H9 (cell line): Measurements from ENCODE around the gene ZNF346. TPM values are rescaled to one million over a fixed set of nuclear protein-coding genes. Genes with fewer than 3 reads are reported as not detected.

Experiments
- DNase-seq: peaks from one replicate; pipeline ENCODE4 v3.0.0-alpha.2; 2017
- H2AFZ ChIP-seq: one replicate; pipeline ENCODE4 v1.6.1; 2013; ENCODE audit warnings: mild to moderate bottlenecking, low read length, control low read depth, moderate library complexity
- H2AK5ac ChIP-seq: 2 replicates; pipeline ENCODE4 v1.6.1; 2013; ENCODE audit warnings: low read length, control low read depth, mixed read lengths; ENCODE audit not compliant: insufficient read length
- H2BK120ac ChIP-seq: one replicate; pipeline ENCODE4 v1.6.1; 2013; ENCODE audit warnings: low read depth, mild to moderate bottlenecking, low read length, control low read depth, inconsistent platforms; ENCODE audit not compliant: poor library complexity, severe bottlenecking
- H2BK12ac ChIP-seq: 2 replicates; pipeline ENCODE4 v1.6.1; 2013; ENCODE audit warnings: low read length, control low read depth, mixed read lengths, low read depth; ENCODE audit not compliant: insufficient read length
- H2BK15ac ChIP-seq: 2 replicates; pipeline ENCODE4 v1.6.1; 2013; ENCODE audit warnings: low read depth, low read length, control low read depth
- H2BK20ac ChIP-seq: one replicate; pipeline ENCODE4 v1.6.1; 2013; ENCODE audit warnings: low read depth, mild to moderate bottlenecking, low read length, control low read depth, inconsistent platforms; ENCODE audit not compliant: poor library complexity, severe bottlenecking
- H2BK5ac ChIP-seq: 2 replicates; pipeline ENCODE4 v1.6.1; 2013; ENCODE audit warnings: low read length, control low read depth, mixed read lengths; ENCODE audit not compliant: insufficient read length
- H3K14ac ChIP-seq: 2 replicates; pipeline ENCODE4 v1.6.1; 2013; ENCODE audit warnings: low read length, control low read depth; ENCODE audit not compliant: insufficient read depth
- H3K18ac ChIP-seq: 2 replicates; pipeline ENCODE4 v1.6.1; 2013; ENCODE audit warnings: low read depth, mild to moderate bottlenecking, mixed read lengths, low read length, control low read depth; ENCODE audit not compliant: insufficient read length
- H3K23ac ChIP-seq: 2 replicates; pipeline ENCODE4 v1.6.1; 2013; ENCODE audit warnings: low read length, control low read depth, mixed read lengths, low read depth; ENCODE audit not compliant: insufficient read length
- H3K23me2 ChIP-seq: 2 replicates; pipeline ENCODE4 v1.6.1; 2013; ENCODE audit warnings: low read depth, mild to moderate bottlenecking, mixed read lengths, low read length, control low read depth; ENCODE audit not compliant: insufficient read length, poor library complexity, severe bottlenecking
- H3K27ac ChIP-seq: 2 replicates; pipeline ENCODE4 v1.5.1; 2013; ENCODE audit warnings: low read length, control low read depth, mixed read lengths, low read depth; ENCODE audit not compliant: insufficient read length
- H3K27me3 ChIP-seq: 2 replicates; pipeline ENCODE4 v1.6.1; 2013; ENCODE audit warnings: low read length, control low read depth, inconsistent platforms; ENCODE audit not compliant: insufficient read depth
- H3K4ac ChIP-seq: 2 replicates; pipeline ENCODE4 v1.6.1; 2013; ENCODE audit warnings: low read depth, mild to moderate bottlenecking, control low read depth, inconsistent platforms, low read length, moderate library complexity
- H3K4me1 ChIP-seq: 2 replicates; pipeline ENCODE4 v1.6.1; 2013; ENCODE audit warnings: low read length, control low read depth, inconsistent platforms; ENCODE audit not compliant: insufficient read depth
- H3K4me2 ChIP-seq: 2 replicates; pipeline ENCODE4 v1.6.1; 2013; ENCODE audit warnings: low read length, control low read depth, mixed read lengths; ENCODE audit not compliant: insufficient read length, insufficient read depth
- H3K56ac ChIP-seq: 2 replicates; pipeline ENCODE4 v1.6.1; 2013; ENCODE audit warnings: low read depth, mild to moderate bottlenecking, mixed read lengths, low read length, control low read depth; ENCODE audit not compliant: insufficient read length
- H3K79me1 ChIP-seq: 2 replicates; pipeline ENCODE4 v1.6.1; 2013; ENCODE audit warnings: low read depth, mild to moderate bottlenecking, moderate library complexity, low read length, control low read depth, inconsistent platforms; ENCODE audit not compliant: insufficient read depth, poor library complexity, severe bottlenecking
- H3K79me2 ChIP-seq: 2 replicates; pipeline ENCODE4 v1.6.1; 2013; ENCODE audit warnings: low read length, control low read depth, inconsistent platforms; ENCODE audit not compliant: insufficient read depth
- H3K9ac ChIP-seq: 2 replicates; pipeline ENCODE4 v1.6.1; 2013; ENCODE audit warnings: low read length, control low read depth, mixed read lengths; ENCODE audit not compliant: insufficient read length; ENCODE audit errors: extremely low read depth
- H3K9me3 ChIP-seq: one replicate; pipeline ENCODE4 v1.6.1; 2013; ENCODE audit warnings: low read depth, low read length, inconsistent platforms; ENCODE audit not compliant: control insufficient read depth
- H3T11ph ChIP-seq: one replicate; pipeline ENCODE4 v1.6.1; 2013; ENCODE audit warnings: mild to moderate bottlenecking, low read length, control low read depth, inconsistent platforms
- H4K20me1 ChIP-seq: one replicate; pipeline ENCODE4 v1.6.1; 2013; ENCODE audit not compliant: control insufficient read depth, insufficient read length, insufficient read depth
- H4K5ac ChIP-seq: 2 replicates; pipeline ENCODE4 v1.6.1; 2013; ENCODE audit warnings: low read depth, mild to moderate bottlenecking, mixed read lengths, low read length, control low read depth; ENCODE audit not compliant: insufficient read length
- H4K8ac ChIP-seq: replicated peaks from 2 replicates; pipeline ENCODE4 v1.6.1; 2013; ENCODE audit warnings: low read length, control low read depth, mixed read lengths, low read depth; ENCODE audit not compliant: insufficient read length
- H4K91ac ChIP-seq: 2 replicates; pipeline ENCODE4 v1.6.1; 2013; ENCODE audit warnings: low read depth, mild to moderate bottlenecking, moderate library complexity, mixed read lengths, low read length, control low read depth; ENCODE audit not compliant: insufficient read length
- H3K27ac Mint-ChIP-seq, 3 experiments: 2 replicates in 2 of 3; 3 replicates in 1 of 3; pipeline ENCODE4 v1.8.0; 2020 to 2021; ENCODE audit warnings: mixed read lengths in 3 of 3, mild to moderate bottlenecking in 1 of 3, moderate library complexity in 1 of 3
- H3K27me3 Mint-ChIP-seq: 2 replicates; pipeline ENCODE4 v1.8.0; 2021; ENCODE audit warnings: low read depth, mild to moderate bottlenecking, moderate library complexity, mixed read lengths
- H3K36me3 Mint-ChIP-seq, 3 experiments: 2 replicates in 2 of 3; 3 replicates in 1 of 3; pipeline ENCODE4 v1.8.0; 2020 to 2021; ENCODE audit warnings: low read depth in 3 of 3, mixed read lengths in 3 of 3; ENCODE audit not compliant: insufficient read depth in 1 of 3
- H3K4me1 Mint-ChIP-seq, 2 experiments: 2 replicates each; pipeline ENCODE4 v1.8.0; 2020; ENCODE audit warnings: mixed read lengths in 2 of 2
- H3K4me3 Mint-ChIP-seq, 2 experiments: 2 replicates in 1 of 2; 3 replicates in 1 of 2; pipeline ENCODE4 v1.8.0; 2020 to 2021; ENCODE audit warnings: mild to moderate bottlenecking in 2 of 2, mixed read lengths in 2 of 2, moderate library complexity in 1 of 2
- H3K9me3 Mint-ChIP-seq, 2 experiments: 2 replicates in 1 of 2; 3 replicates in 1 of 2; pipeline ENCODE4 v1.8.0; 2020; ENCODE audit warnings: mild to moderate bottlenecking in 2 of 2, mixed read lengths in 2 of 2, moderate library complexity in 1 of 2
- CTCF ChIP-seq: fragments of 200-600 bp; sonication (generic); conservative IDR thresholded peaks from 3 replicates; pipeline ENCODE4 v1.8.0; 2021; ENCODE audit warnings: antibody characterized with exemption, mild to moderate bottlenecking
- WGBS: extraction: QIAGEN DNeasy Blood & Tissue Kit; methylation state at CpG from one replicate; pipeline ENCODE4 v1.1.7; 2013; ENCODE audit warnings: missing lambda C conversion rate, low lambda C conversion rate, mixed read lengths; ENCODE audit not compliant: insufficient read length; ENCODE audit errors: extremely low coverage; 5-methylcytosine and 5-hydroxymethylcytosine counted together
- total RNA-seq: library from RNA; stranded (reverse); gene quantifications from 2 replicates; pipeline ENCODE4 v1.2.1, GENCODE V29; 2021

Gene ZNF346
- total RNA-seq, 1 experiment from 2014 or later: 22.7 TPM

DNA sequence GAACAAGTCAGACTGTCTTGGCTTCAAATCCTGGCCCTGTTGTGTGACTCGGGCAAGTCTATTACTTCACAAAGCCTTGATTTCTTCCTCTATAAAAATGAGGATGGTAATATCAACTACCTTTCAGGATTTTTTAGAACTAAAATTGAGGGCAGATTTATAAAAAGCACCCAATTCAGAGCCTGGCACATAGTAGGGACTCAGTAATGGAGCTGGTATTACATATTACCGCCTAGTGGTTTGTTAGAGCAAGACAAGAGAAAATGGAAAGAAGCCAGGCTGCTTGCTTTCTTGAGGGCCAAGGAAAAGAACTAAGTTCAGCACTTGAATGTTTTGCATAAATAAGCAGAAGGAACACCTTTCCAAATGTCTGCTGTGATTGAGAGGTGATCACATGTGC is 19.4 kb downstream of the ZNF346 start:
- Mint-ChIP-seq H3K4me1 (no peaks in the 10 kb centered on the region), H3K9me3 (no peaks in the 10 kb centered on the region), H3K4me3 (no peak overlapping the region), H3K27ac (0 out of 7 replicates have a peak overlapping the region, but pooled peaks of 1 of the 3 experiments have one; percentile 10), H3K27me3 (no peaks in the 10 kb centered on the region), H3K36me3 (peaks cover 15 to 52% (median 36%) of the 10 kb centered on the region in 3 experiments; a peak in 6 of 7 replicates)
- no peak overlapping the region for H3K27ac ChIP-seq
- H4K8ac ChIP-seq: no peak overlapping the region
- H3T11ph ChIP-seq: no peak overlapping the region
- H3K9ac ChIP-seq: no peak overlapping the region
- peak; percentile 37; the same call in 2 of the 3 replicates for TF ChIP-seq CTCF
- H4K91ac ChIP-seq: no peak overlapping the region
- no peak overlapping the region for H2BK15ac ChIP-seq
- no peak overlapping the region for H2AK5ac ChIP-seq
- no peaks in the 10 kb centered on the region for H3K79me2 ChIP-seq
- H3K4me2 ChIP-seq: no peak overlapping the region
- no peaks in the 10 kb centered on the region for H4K20me1 ChIP-seq
- H3K79me1 ChIP-seq: peaks cover 3% of the 10 kb centered on the region
- no CpG with 5 or more reads among the region's 2 CpGs for WGBS
- H3K23me2 ChIP-seq: no peaks in the 10 kb centered on the region
- DNase-seq: no peak
- H3K4ac ChIP-seq: no peak overlapping the region
- H4K5ac ChIP-seq: no peak overlapping the region
- no peak overlapping the region for H2BK120ac ChIP-seq
- no peak overlapping the region for H3K18ac ChIP-seq
- no peaks in the 10 kb centered on the region for H3K9me3 ChIP-seq
- H2BK20ac ChIP-seq: no peak overlapping the region
- no peak overlapping the region for H3K14ac ChIP-seq
- no peak overlapping the region for H3K56ac ChIP-seq
- 0 out of 2 replicates have a peak, but pooled peaks cover 2% of the 10 kb centered on the region for H3K4me1 ChIP-seq
- H2BK5ac ChIP-seq: no peak overlapping the region
- no peak overlapping the region for H3K23ac ChIP-seq
- no peak overlapping the region for H2BK12ac ChIP-seq
- H2AFZ ChIP-seq: no peak overlapping the region
- no peaks in the 10 kb centered on the region; the same call in 1 of the 2 replicates for H3K27me3 ChIP-seq
